GM19468 (cell line): ENCODE data around the gene NUP210.
"Not testable (repeated sequence)": the region's sequence is repeated elsewhere in the genome, so short reads cannot be mapped to it uniquely, and the experiment has no call there.

ENCODE experiments used
- ATAC-seq: cut with Tn5 transposase; IDR thresholded peaks from one replicate; pipeline ENCODE4 v1.9.1; 2021; ENCODE audit warnings: mild to moderate bottlenecking, moderate library complexity, moderate number of reproducible peaks; ENCODE audit not compliant: unreplicated experiment; ENCODE audit errors: extremely low read depth

Gene NUP210

DNA sequence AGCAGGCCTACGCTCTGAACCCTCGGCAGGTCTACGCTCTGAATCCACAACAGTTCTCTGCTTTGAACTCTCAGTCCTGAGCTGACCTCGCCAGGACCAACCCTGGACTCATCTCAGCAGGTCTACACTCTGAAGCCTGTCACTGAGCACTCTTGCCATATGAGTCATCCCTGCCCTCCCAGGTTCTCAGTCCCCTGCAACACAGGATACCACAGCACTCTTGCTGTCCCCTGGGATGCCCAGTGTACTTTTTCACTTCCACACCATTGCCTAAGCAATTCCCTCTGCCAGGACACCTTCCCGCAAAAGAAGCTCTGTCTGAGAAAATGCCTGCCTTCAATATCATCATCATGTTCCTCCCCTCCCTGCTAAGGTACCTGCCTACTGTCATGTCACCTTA is 42.0 kb downstream of the NUP210 start:
- no peak for ATAC-seq

DNA sequence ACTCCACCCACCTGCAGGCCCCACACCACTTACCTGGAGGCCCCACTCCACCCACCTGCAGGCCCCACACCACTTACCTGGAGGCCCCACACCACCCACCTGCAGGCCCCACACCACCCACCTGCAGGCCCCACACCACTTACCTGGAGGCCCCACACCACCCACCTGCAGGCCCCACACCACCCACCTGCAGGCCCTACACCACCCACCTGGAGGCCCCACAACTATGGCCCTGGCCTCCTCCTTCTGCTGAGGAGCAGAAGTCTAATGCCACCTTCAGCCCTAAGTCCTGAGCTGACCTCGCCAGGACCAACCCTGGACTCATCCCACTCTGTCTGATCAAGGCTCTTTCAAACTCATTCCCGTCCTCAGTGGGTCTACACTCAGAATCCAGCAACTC is 42.4 kb downstream of the NUP210 start:
- not testable (repeated sequence) for ATAC-seq

DNA sequence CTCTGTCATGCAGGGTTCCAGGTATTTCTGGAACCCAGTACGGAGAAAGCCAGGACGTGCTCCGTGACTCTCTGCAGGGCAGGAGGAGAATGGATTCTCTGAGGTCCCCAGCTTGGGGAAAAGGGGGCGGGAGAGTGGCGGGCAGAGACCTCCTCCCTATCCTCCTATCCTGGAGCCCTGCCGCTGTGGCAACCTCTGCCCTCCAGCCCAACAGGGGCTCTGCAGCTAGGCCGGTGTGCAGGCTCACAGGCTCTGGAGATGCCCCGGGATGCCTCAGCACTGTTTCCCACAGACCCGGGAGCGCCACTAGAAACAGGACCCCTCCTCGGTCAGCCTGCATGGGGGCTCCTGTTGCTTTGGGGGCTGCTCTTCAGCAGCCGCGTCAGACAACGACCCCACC is 43.1 kb downstream of the NUP210 start:
- no peak for ATAC-seq

DNA sequence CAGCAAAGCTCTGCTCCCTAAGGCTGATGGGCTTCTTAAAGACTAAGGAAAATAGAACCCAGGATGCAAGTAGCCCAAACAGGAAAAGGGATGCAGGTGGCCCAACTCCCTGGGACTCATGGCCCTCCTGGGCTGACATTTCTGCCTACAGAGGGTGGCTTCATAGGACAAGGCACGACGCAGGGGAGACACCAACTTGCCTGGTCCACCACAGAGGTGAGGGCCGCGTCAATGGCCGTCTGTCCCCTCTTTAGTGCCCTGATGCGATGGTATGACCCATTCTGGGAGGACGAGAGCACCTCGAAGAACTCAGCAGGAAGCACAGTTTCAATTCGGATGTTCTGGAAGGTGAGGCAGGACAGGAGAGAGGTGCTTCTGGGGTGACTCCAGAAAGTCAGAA is 44.0 kb downstream of the NUP210 start:
- ATAC-seq = no peak

DNA sequence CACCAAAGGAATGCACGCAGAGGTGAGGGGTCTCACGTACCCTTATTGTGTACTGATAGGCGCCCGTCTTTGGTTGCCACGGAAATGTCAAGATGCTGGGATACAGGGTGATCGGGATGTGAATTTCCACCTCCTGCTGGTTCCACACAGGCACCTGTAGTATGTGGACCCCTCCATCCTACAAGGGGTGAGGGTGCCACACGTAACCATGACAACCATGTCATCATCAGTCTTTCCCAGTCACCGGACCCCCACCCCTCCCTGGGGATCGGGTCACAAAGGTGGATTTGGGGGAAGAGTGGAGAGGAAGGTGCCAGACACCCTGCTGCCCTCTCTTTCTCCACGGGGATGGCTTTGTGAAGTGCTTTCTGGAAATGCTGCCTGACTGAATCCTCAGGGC is 44.7 kb downstream of the NUP210 start:
- no peak for ATAC-seq

DNA sequence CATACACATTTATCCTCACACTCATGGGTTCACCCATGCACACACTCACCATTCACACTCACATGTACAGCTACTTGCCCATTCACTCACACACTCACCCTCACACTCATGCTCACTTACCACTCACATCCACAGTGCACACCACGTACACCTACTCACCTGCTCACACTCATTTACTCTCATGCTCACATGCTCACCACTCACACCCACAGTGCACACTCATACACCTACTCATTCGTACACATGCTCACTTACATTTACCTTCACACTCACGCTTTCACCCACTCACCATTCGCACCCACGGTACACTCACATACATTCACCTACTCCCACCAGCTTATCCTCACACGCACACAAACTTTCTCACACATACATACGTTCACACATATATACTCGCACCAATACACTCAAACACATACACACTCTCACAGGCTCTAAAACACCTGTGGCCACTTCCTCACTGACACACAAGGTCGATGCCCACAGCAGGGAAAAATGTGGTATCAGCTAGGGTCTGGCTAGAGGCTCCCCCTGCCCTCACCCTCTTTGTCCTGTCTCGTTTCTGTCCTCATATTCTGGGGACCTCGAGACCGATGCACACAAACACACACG is 46.0 kb downstream of the NUP210 start:
- no peak for ATAC-seq

DNA sequence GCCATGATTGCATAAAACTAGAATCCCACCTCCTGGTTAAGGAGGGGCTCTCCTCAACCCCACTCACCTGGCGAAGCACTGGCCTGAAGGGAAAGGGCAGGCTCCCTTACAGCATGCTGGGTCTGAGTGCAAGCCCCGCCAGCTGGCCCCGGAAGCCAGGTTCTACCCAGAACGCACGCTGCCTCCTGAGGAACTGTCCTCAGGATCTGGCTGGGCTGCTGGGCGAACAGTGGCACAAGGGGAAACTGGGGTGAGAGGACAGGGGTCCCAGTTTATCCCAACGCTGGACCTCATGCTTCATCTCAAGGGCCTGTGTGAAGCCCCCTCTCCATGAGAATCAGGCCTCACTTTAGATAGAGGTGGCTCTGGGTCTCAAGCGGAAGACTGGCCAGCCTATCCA is 47.5 kb downstream of the NUP210 start:
- no peak for ATAC-seq

DNA sequence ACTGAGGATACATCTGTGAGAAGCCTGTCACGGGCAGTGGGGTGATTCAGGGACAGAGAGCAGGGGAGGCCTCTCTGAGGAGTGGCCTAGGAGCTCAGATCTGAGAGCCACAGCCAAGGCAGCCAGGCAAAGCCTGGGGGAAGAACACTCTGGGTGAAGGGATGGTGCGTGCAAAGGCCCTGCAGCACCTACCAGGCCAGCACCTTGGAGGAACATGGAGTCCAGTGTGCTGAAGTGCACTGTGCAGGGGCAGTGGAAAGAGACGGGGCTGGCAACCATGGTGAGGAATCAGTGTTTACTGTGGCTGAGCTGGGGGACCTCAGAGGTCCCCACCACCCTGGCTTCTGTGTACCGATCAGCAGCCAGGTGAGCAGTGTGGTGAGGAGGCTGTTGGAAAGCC is 48.0 kb downstream of the NUP210 start:
- ATAC-seq = no peak

DNA sequence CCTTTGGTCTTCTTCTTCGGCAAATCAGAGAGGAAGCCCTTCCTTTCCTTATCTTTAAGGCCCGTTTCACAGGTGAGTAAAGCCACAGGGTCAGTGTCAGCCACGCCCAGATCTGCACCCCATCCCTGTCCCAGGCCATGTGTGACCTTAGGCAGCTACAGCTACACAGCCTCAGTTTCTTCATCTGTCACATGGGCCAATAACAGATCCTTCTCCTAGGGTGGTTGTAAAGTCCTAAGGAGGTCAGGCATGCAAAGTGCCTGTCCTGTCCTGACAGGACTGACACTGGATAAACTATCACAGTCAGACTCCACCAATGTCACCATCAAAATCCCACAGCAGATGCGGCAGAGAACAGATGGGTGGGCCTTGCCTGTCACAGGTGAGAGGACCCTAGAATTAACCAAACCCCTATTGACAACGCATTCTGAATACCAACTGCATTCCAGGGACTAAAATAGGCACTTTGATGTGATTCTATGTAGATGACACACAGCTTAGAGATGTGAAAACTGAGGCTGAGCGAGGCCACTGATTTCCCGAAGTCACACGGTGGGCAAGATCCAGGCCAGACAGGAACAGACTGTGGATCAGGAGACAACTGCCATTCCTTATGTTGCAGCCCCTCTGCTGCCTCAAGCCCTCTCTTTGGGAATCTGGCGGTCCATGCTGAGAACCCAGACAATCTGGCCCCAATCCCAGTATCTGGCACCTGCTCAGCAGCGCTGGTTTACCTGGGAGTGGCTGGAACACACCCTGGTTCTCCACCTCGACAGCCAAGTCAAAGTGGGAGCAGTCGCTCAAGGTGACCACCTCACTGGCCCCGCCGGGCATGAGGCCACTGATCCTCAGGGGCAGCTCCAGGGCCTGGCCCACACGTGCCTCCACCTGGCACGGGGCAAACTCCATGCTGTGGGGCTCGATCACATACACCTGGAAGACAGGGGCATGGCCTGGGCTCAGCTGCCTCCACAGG is 48.7 kb downstream of the NUP210 start:
- no peak for ATAC-seq

DNA sequence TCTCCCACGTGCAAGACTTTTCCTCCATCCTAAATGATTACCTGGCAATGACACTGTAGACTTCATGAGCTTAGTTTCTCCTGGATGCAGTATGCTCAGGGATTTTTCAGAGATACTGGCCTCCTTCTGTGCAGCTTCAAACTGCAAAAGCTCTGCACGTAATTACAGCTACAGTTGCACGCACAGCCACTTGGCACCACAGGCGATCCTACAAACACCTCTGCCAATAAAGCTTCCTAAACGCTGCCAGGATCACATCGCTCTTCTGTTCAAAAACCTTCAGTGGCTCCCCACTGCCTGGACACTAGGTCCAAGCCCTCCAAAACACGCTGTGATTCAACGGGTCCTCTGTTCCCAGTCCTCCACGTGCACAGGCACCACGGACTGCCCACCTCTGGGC is 49.5 kb downstream of the NUP210 start:
- ATAC-seq = no peak

DNA sequence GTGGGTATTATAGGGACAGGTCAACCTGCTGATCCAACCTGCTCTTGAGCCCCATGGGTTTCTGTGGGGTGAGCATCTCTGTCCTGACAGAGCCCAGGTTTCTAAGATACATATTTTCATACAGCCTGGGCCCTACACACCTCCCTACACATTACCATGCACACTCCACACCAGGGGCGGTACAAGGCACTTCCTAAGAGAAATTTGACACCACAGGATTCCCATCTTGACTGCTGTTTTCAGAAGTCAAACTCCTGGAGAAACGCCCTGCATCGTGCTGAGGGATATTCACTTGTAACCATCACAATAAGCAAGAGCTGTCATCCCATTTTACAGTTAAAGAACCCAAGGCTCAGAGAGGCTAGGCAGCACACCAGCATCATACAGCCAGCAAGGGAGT is 50.1 kb downstream of the NUP210 start:
- ATAC-seq = no peak

DNA sequence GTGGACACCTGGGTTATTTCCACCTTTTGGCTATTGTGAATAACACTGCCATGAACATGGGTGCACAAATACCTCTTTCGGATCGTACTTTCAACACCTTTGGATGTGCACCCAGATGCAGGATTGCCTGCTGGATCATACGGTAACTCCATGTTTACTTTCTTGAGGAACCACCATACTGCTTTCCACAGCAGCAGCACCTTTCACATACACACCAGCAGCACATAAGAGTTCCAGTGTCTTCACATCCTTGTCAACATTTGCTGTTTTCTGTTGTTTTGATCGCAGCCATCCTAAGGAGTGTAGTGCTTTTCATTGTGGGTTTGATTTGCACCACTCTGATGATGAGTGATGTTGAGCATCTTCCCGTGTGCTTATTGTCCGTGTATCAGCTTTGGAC is 51.3 kb downstream of the NUP210 start:
- no peak for ATAC-seq

DNA sequence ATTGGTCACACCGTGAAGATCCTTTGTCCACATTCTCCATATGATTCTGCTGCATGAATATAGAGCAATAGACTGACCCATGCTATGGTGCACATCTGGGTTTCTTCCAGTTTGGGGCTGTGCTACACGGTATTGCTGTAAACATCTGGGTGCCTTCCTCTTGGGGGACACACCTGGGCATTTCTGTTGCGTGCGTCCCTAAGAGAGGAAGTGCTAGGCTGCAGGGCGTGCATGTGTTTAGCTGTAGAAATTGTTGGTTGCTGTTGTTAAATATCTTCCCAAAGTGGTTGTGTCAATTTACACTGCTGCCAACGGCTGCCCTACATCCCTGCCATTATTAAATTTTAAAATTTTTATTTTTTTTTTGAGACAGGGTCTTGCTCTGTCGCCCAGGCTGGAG is 52.4 kb downstream of the NUP210 start:
- ATAC-seq = no peak

DNA sequence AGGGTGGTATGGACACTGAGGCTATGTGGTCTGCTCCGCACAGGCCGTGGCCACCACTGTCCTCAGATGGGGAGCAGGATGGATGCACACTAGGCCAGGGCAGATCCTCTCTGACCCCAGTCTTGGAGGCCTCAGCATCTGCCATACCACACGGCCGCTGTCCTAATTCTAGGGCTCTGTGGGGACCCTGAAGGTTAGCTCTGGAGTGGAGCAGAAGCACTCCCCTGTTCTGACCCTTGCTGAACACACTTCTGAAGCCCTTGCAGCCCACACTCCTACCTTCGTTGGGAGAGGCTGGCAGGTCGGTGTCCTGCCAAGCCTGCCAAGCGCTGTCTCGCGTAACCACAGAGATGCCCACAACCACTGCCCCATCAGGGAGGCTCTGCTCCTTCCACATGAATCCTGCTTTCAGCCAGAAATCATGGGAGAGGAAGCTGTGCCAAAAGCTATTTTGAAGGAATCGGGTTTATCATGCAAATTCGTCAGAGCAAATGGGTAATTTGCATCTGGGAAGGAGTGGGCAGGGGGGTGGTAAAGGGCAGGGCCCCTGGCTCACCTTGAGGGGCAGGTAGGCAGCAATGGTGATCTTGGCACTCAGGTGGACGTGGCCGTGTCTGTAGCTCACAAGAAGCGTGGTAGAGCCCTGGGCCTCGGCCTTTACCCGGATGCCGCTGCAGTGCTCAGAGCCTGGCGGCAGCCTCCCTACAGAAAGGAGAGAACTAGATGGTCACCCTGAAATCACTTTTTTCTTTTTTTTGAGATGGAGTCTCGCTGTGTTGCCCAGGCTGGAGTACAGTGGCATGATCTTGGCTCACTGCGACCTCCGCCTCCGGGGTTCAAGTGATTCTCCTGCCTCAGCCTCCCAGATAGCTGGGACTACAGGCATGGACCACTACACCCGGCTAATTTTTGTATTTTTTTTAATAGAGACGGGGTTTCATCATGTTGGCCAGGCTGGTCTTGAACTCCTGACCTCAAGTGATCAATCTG is 54.4 kb downstream of the NUP210 start:
- ATAC-seq = no peak

DNA sequence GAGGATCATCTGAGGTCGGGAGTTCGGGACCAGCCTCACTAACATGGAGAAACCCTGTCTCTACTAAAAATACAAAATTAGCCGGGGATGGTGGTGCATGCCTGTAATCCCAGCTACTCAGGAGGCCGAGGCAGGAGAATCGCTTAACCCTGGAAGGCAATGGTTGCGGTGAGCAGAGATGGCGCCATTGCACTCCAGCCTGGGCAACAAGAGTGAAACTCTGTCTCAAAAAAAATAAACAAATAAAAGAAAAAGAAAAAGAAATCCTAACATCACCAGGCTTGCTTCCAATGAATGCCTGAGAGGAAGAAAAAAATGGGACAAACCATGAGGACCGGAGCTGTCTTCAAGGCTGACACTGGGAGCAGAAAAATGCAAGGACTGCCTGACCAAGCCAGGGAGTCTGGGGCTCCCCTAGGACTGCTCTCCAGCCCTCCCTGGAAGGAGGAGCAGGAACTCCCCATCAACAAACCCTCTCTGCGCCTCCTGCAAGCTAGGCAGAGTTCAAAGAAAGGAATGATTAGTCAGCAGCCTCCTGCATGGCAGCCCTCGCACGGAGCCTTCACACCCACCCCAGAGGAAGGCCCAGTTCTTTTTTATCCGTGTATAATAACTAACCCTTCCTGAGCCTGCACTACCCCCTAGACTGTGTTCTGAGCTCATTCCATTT is 55.4 kb downstream of the NUP210 start:
- ATAC-seq = no peak

DNA sequence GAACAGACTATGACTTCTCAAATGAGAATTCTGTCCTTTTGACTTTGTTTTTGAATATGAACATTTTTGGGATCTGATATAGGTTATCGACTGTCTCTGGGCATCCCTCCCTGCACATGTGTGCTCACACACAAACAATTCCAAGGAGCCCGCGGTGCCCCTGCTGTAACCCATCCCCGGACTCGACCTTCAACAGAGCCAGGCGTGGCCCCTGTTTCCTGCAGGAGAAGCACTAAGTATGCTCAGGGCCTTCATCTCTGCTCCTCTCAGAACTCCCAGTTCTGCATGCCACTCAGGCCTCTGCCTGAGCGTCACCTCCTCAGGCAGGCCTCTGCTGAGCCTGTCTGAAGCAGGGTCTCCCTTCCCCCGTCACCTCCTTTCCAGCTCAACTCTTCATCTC is 57.6 kb downstream of the NUP210 start:
- no peak for ATAC-seq

DNA sequence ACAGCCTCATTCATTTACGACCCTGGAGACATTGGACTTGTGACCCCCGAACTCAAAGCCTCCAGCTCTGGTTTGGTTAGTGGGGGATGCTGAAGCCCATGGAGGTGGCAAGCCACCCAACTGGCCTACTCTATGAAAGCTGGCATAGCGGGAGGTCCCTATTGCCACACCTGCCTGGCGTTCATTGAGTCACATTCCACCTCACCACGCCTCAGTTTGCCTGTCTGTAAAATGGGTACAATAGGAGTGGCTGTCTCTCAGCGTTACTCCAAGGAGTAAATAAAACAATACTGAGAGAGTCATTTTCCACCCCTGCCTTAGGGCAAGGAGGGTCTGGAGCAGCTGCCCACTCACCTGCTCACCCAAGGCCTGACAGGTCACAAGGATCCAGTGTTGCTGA is 60.2 kb downstream of the NUP210 start:
- no peak for ATAC-seq

DNA sequence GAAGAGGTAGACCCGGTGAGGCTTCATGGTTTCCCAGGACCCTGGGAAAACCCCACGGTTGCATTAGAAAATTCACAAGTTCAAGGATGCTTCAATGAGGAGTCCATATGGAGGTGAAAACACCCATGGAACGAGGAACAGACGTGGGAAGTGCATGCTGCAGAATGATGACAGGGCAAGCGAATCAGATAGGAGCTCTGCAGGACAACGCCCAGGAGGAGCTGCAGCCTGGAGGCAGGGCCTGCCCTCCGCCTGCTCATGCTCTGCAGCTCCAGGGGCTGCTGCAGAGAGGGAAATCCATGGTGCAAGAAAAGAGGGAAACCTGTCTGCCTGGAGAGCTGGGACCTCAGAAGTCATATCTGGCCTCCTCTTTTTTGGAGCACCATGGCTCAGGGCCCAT is 61.5 kb downstream of the NUP210 start:
- no peak for ATAC-seq

DNA sequence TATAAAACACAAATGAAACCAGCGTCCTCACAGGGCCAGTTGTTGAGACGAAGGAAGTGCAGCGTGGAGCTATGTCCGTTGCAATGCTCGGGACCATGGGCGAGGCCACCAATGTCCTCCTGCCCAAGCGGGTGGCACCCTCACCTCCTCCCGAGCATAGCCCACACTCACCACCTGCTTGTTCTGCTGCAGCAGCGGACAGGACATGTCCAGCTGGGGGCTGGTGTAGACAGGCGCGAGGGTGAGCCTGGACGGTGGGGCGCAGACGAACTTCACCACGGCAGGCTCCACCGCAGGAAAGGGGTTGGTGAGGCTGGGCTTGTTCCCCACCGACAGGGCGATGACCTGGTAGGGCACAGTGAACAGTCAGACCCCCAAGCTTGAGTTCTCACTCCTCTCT is 62.1 kb downstream of the NUP210 start:
- no peak for ATAC-seq

DNA sequence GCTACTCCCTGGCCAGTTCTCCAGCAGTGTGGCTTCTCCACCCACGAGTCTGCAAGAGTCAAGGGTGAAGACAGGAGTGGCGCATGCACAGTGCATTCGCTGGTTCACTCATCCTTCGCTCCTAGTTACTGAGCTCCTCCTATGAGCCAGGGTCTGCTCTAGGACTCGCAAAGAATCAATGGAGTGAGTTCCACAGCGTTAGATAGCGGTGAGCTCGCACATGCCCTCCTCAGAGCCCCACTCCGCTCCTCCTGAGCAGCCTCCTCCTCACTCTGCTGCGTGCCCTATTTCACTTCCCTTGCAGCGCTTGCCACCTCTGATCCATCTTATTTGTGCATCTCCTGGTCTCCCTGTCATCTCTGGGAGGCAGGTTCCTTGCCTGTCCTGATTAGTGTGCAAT is 63.0 kb downstream of the NUP210 start:
- ATAC-seq = no peak
